NB4 (cell line): Measurements from ENCODE around the gene BPIFA1.

Source experiments
- DNase-seq: peaks from one replicate; pipeline ENCODE4 v3.0.0; 2010; ENCODE audit warnings: low read depth
- H3K4me3 ChIP-seq: one replicate; pipeline ENCODE4 v1.5.1; 2011; ENCODE audit warnings: mild to moderate bottlenecking, low read depth, low read length, moderate library complexity
- CTCF ChIP-seq: IDR thresholded peaks from one replicate; pipeline ENCODE4 v1.5.1; 2012; ENCODE audit warnings: low read depth, low read length
- MAX ChIP-seq: IDR thresholded peaks from 2 replicates; pipeline ENCODE4 v1.6.1; 2011; ENCODE audit warnings: low read depth, low read length
- MYC ChIP-seq: IDR thresholded peaks from 2 replicates; pipeline ENCODE4 v1.6.1; 2011; ENCODE audit warnings: low read depth, low read length
- POLR2A ChIP-seq: IDR thresholded peaks from 2 replicates; pipeline ENCODE4 v1.6.1; 2011; ENCODE audit warnings: mild to moderate bottlenecking; ENCODE audit not compliant: insufficient read length; ENCODE audit errors: extremely low read depth

BPIFA1 gene

GRCh38 chr20:33242319-33243100 lies 6.7 kb downstream of the BPIFA1 start:
- TF ChIP-seq MAX: no peak
- TF ChIP-seq POLR2A: no peak
- no peak for TF ChIP-seq MYC
- TF ChIP-seq CTCF: no peak
- no peak overlapping the region for H3K4me3 ChIP-seq
- DNase-seq: no peak

GRCh38 chr20:33246077-33246476 lies 10.3 kb downstream of the BPIFA1 start:
- TF ChIP-seq MAX (no peak), CTCF (no peak), MYC (no peak), POLR2A (no peak)
- no peak for DNase-seq
- no peak overlapping the region for H3K4me3 ChIP-seq

- H3K4me3 ChIP-seq: no peak overlapping the region
- no peak for TF ChIP-seq CTCF
- TF ChIP-seq MYC: no peak
- TF ChIP-seq POLR2A: no peak
- no peak for TF ChIP-seq MAX
- no peak for DNase-seq
These were observed 13.7 kb downstream of the BPIFA1 start for GRCh38 chr20:33249456-33249855.

GRCh38 chr20:33250666-33251065 lies 14.9 kb downstream of the BPIFA1 start:
- DNase-seq: peak; percentile 51
- TF ChIP-seq CTCF (no peak), MAX (no peak), POLR2A (no peak), MYC (no peak)
- H3K4me3 ChIP-seq: no peak overlapping the region

GRCh38 chr20:33251496-33251895 lies 15.7 kb downstream of the BPIFA1 start:
- no peak for DNase-seq
- TF ChIP-seq POLR2A: no peak
- TF ChIP-seq MYC: no peak
- TF ChIP-seq MAX: no peak
- no peak for TF ChIP-seq CTCF
- H3K4me3 ChIP-seq: no peak overlapping the region
